Caco-2 (cell line): Measurements from ENCODE around the gene PITHD1. TPM values are rescaled to one million over a fixed set of nuclear protein-coding genes. Genes with fewer than 3 reads are reported as not detected.

Experiments used
- BruUV-seq: library from RNA; stranded (reverse); fragments of 400-500 nt; replicated peaks from 2 replicates; lab custom pipeline; 2021; lab: Mats Ljungman, UMichigan
- CTCF ChIA-PET: fragments of 300-600 bp; sonication (Branson Sonifier 250); formaldehyde crosslinking; loops from one replicate; lab custom pipeline; 2022; ENCODE audit warnings: antibody characterized with exemption; lab: Charles Lee
- POLR2A ChIA-PET: fragments of 300-600 bp; sonication (Branson Sonifier 250); formaldehyde crosslinking; loops from one replicate; lab custom pipeline; 2022; ENCODE audit warnings: antibody characterized with exemption; lab: Charles Lee
- DNase-seq, 2 experiments: peaks; one replicate each; pipeline versions ENCODE4 v3.0.0 to v3.0.0-alpha.2; 2020 to 2022
- H3K27me3 ChIP-seq: replicated peaks from 2 replicates; pipeline ENCODE4 v1.6.0; 2011; ENCODE audit warnings: low read length; ENCODE audit not compliant: control insufficient read depth, insufficient read depth
- H3K36me3 ChIP-seq: 2 replicates; pipeline ENCODE4 v1.5.1; 2011; ENCODE audit warnings: low read length; ENCODE audit not compliant: control insufficient read depth, insufficient read depth
- H3K4me1 ChIP-seq: fragments of 250-450 bp; sonication (Bioruptor Pico); 2 replicates; pipeline ENCODE4 v1.5.1; 2020; ENCODE audit warnings: mild to moderate bottlenecking
- H3K4me3 ChIP-seq: 2 replicates; pipeline ENCODE4 v1.5.1; 2011; ENCODE audit warnings: low read depth, mild to moderate bottlenecking, control low read depth, low read length
- H3K9me3 ChIP-seq: fragments of 250-450 bp; sonication (Bioruptor Pico); 2 replicates; pipeline ENCODE4 v1.5.1; 2020; ENCODE audit warnings: mild to moderate bottlenecking, moderate library complexity
- H3K27ac Mint-ChIP-seq: one replicate; pipeline ENCODE4 v1.8.0; 2022; ENCODE audit warnings: mixed read lengths; ENCODE audit not compliant: unreplicated experiment
- H3K27me3 Mint-ChIP-seq: one replicate; pipeline ENCODE4 v1.8.0; 2022; ENCODE audit warnings: mixed read lengths; ENCODE audit not compliant: insufficient read depth, unreplicated experiment
- H3K36me3 Mint-ChIP-seq: one replicate; pipeline ENCODE4 v1.8.0; 2022; ENCODE audit warnings: mild to moderate bottlenecking, mixed read lengths; ENCODE audit not compliant: insufficient read depth, unreplicated experiment
- H3K4me1 Mint-ChIP-seq: one replicate; pipeline ENCODE4 v1.8.0; 2022; ENCODE audit warnings: low read depth, mixed read lengths; ENCODE audit not compliant: unreplicated experiment
- H3K4me3 Mint-ChIP-seq: one replicate; pipeline ENCODE4 v1.8.0; 2022; ENCODE audit warnings: mild to moderate bottlenecking, moderate library complexity, mixed read lengths; ENCODE audit not compliant: unreplicated experiment
- H3K9me3 Mint-ChIP-seq: one replicate; pipeline ENCODE4 v1.8.0; 2022; ENCODE audit warnings: mixed read lengths; ENCODE audit not compliant: unreplicated experiment
- intact Hi-C: fragments of 100-400 bp; cut with micrococcal nuclease; formaldehyde crosslinking; loops from one replicate; pipeline ENCODE4 v1.10.0; 2022; ENCODE audit not compliant: unreplicated experiment
- total RNA-seq: library from RNA; stranded (reverse); gene quantifications from 2 replicates; pipeline ENCODE4 v1.2.3, GENCODE V29; 2022
- TF ChIP-seq, protein P1 (sequence below), 2 experiments: fragments of 200-600 bp in 1 of 2; IDR thresholded peaks; 1 replicate in 1 of 2; 2 replicates in 1 of 2; pipeline versions ENCODE4 v1.5.1 to v1.8.0; 2011 to 2022; ENCODE audit warnings: antibody characterized with exemption in 1 of 2, control low read depth in 1 of 2, inconsistent platforms in 1 of 2, low read depth in 1 of 2, low read length in 1 of 2, mild to moderate bottlenecking in 1 of 2, moderate library complexity in 1 of 2; ENCODE audit not compliant: insufficient read depth in 1 of 2, severe bottlenecking in 1 of 2, unreplicated experiment in 1 of 2

The PITHD1 gene
- total RNA-seq, 1 experiment from 2014 or later, result 47.8 TPM

DNA sequence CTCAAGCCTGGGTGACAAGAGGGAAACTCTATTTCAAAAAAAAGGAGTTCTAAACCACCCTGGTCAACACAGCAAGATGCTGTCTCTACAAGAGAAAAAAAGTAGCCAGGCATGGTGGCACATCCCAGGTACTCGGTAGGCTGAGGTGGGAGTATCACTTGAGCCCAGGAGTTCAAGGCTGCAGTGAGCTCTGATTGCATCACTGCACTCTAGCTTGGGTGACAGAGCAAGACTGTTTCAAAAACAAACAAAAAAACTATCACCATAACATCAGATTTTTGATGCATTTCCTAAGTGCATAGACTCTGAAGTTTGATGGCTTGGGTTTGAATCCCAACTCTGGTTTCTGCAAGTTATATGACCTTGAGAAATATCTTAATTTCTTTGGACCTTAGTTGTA, 25.3 kb upstream of the PITHD1 start:
- peaks cover 1% of the 10 kb centered on the region for H3K36me3 ChIP-seq
- intact Hi-C loops, result no loop called here
- POLR2A ChIA-PET, result no interaction called here

GRCh38 chr1:23756676-23757075, 21.5 kb upstream of the PITHD1 start:
- TF ChIP-seq, protein P1, sequence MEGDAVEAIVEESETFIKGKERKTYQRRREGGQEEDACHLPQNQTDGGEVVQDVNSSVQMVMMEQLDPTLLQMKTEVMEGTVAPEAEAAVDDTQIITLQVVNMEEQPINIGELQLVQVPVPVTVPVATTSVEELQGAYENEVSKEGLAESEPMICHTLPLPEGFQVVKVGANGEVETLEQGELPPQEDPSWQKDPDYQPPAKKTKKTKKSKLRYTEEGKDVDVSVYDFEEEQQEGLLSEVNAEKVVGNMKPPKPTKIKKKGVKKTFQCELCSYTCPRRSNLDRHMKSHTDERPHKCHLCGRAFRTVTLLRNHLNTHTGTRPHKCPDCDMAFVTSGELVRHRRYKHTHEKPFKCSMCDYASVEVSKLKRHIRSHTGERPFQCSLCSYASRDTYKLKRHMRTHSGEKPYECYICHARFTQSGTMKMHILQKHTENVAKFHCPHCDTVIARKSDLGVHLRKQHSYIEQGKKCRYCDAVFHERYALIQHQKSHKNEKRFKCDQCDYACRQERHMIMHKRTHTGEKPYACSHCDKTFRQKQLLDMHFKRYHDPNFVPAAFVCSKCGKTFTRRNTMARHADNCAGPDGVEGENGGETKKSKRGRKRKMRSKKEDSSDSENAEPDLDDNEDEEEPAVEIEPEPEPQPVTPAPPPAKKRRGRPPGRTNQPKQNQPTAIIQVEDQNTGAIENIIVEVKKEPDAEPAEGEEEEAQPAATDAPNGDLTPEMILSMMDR (IDR thresholded peaks at IDR 0.05; ENCODE audit: insufficient read depth in 1 of 2, low read depth in 1 of 2, low read length in 1 of 2, severe bottlenecking in 1 of 2, unreplicated experiment in 1 of 2), result no peak
- Mint-ChIP-seq H3K27me3 (no peaks in the 10 kb centered on the region), H3K9me3 (no peaks in the 10 kb centered on the region), H3K27ac (no peak overlapping the region), H3K4me1 (no peaks in the 10 kb centered on the region), H3K36me3 (peaks cover 86% of the 10 kb centered on the region), H3K4me3 (no peak overlapping the region)
- ChIA-PET POLR2A (interaction anchor here (0.5 kb wide), 2 partner anchors 22 to 60 kb away, joined by 3 to 5 read pairs; partner anchors contain the start of gene PITHD1), CTCF (interaction anchor here (0.5 to 0.6 kb wide), 2 partner anchors 77 to 96 kb away, joined by 3 to 5 read pairs; no protein-coding TSS in a partner anchor)
- no TSS peak for BruUV-seq
- no peak for DNase-seq
- Histone ChIP-seq H3K36me3 (peaks cover 1% of the 10 kb centered on the region), H3K9me3 (no peaks in the 10 kb centered on the region), H3K4me1 (no peaks in the 10 kb centered on the region), H3K4me3 (no peak overlapping the region), H3K27me3 (no peaks in the 10 kb centered on the region)
- intact Hi-C loops, result no loop called here

More for the DNA sequence above, 25.3 kb upstream of the PITHD1 start:
- no peak for DNase-seq
- Mint-ChIP-seq H3K27ac (no peak overlapping the region), H3K4me1 (no peaks in the 10 kb centered on the region), H3K9me3 (no peaks in the 10 kb centered on the region), H3K27me3 (no peaks in the 10 kb centered on the region), H3K36me3 (peaks cover 74% of the 10 kb centered on the region), H3K4me3 (no peak overlapping the region)
- no peaks in the 10 kb centered on the region for H3K27me3 ChIP-seq
- no TSS peak for BruUV-seq
- no peaks in the 10 kb centered on the region for H3K4me1 ChIP-seq
- TF ChIP-seq, protein P1 (IDR thresholded peaks at IDR 0.05; ENCODE audit: insufficient read depth in 1 of 2, low read depth in 1 of 2, low read length in 1 of 2, severe bottlenecking in 1 of 2, unreplicated experiment in 1 of 2), result no peak
- CTCF ChIA-PET, result no interaction called here
- no peaks in the 10 kb centered on the region for H3K9me3 ChIP-seq
- H3K4me3 ChIP-seq, result no peak overlapping the region

- Mint-ChIP-seq H3K36me3 (peaks cover 85% of the 10 kb centered on the region), H3K27me3 (no peaks in the 10 kb centered on the region), H3K9me3 (no peaks in the 10 kb centered on the region), H3K4me3 (no peak overlapping the region), H3K27ac (no peak overlapping the region), H3K4me1 (no peaks in the 10 kb centered on the region)
- DNase-seq, result no peak
- H3K4me1 ChIP-seq, result no peaks in the 10 kb centered on the region
- no peaks in the 10 kb centered on the region for H3K9me3 ChIP-seq
- CTCF ChIA-PET, result no interaction called here
- intact Hi-C loops, result no loop called here
- H3K4me3 ChIP-seq, result no peak overlapping the region
- H3K27me3 ChIP-seq, result no peaks in the 10 kb centered on the region
- H3K36me3 ChIP-seq, result peaks cover 1% of the 10 kb centered on the region; the same call in 1 of the 2 replicates
- POLR2A ChIA-PET, result no interaction called here
- BruUV-seq, result no TSS peak
- TF ChIP-seq, protein P1 (IDR thresholded peaks at IDR 0.05; ENCODE audit: insufficient read depth in 1 of 2, low read depth in 1 of 2, low read length in 1 of 2, severe bottlenecking in 1 of 2, unreplicated experiment in 1 of 2), result no peak
These were observed 20.4 kb upstream of the PITHD1 start for GRCh38 chr1:23757812-23758211.
